DND-41 (cell line): ENCODE data around the gene TBC1D8.

ENCODE experiments used
- CTCF ChIP-seq: IDR thresholded peaks from 2 replicates; pipeline ENCODE4 v1.5.1; 2012; ENCODE audit warnings: borderline replicate concordance, low read length, moderate library complexity, mild to moderate bottlenecking; ENCODE audit not compliant: poor library complexity, severe bottlenecking; ENCODE audit errors: extremely low read depth
- EZH2 ChIP-seq: IDR thresholded peaks from 3 replicates; pipeline ENCODE4 v1.6.1; 2012; ENCODE audit warnings: borderline replicate concordance, low read depth, mild to moderate bottlenecking, moderate library complexity, low read length, inconsistent platforms; ENCODE audit not compliant: severe bottlenecking

- no peak for TF ChIP-seq CTCF
- TF ChIP-seq EZH2: no peak
Measured at GRCh38 chr2:101187131-101187530, 35.9 kb upstream of the TBC1D8 start.
